WTC11 (cell line): ENCODE data around the gene PPM1N. TPM values are rescaled to one million over a fixed set of nuclear protein-coding genes. Genes with fewer than 3 reads are reported as not detected.

ENCODE experiments used
- ATAC-seq: fragments of 200-7000 bp; cut with Tn5 transposase; 2 replicates; pipeline ENCODE4 v1.10.0; 2021; ENCODE audit warnings: mild to moderate bottlenecking, moderate library complexity
- CTCF ChIA-PET: fragments of 300-600 bp; sonication (Branson Sonifier 250); formaldehyde crosslinking; loops from one replicate; lab custom pipeline; 2021; ENCODE audit warnings: antibody characterized with exemption; lab: Charles Lee
- POLR2A ChIA-PET: fragments of 350-600 bp; sonication (Branson Sonifier 250); formaldehyde crosslinking; loops from one replicate; lab custom pipeline; 2021; ENCODE audit warnings: antibody characterized with exemption; lab: Charles Lee
- DNase-seq: peaks from one replicate; pipeline ENCODE4 v3.0.0; 2021; ENCODE audit warnings: low spot score
- H3K27ac Mint-ChIP-seq: 2 replicates; pipeline ENCODE4 v1.8.0; 2021; ENCODE audit warnings: mixed read lengths
- H3K27me3 Mint-ChIP-seq: 2 replicates; pipeline ENCODE4 v1.8.0; 2021; ENCODE audit warnings: low read depth, mild to moderate bottlenecking, moderate library complexity, mixed read lengths
- H3K36me3 Mint-ChIP-seq: 2 replicates; pipeline ENCODE4 v1.8.0; 2021; ENCODE audit warnings: mixed read lengths
- H3K4me1 Mint-ChIP-seq: 2 replicates; pipeline ENCODE4 v1.8.0; 2022; ENCODE audit warnings: mixed read lengths
- H3K4me3 Mint-ChIP-seq: 2 replicates; pipeline ENCODE4 v1.8.0; 2021; ENCODE audit warnings: mild to moderate bottlenecking, moderate library complexity, mixed read lengths
- H3K9me3 Mint-ChIP-seq: 2 replicates; pipeline ENCODE4 v1.8.0; 2021; ENCODE audit warnings: mixed read lengths
- CREB1 ChIP-seq: sonication (generic); formaldehyde crosslinking; IDR thresholded peaks from 2 replicates; pipeline ENCODE4 v1.8.0; 2023; ENCODE audit warnings: mild to moderate bottlenecking, missing genetic modification reagents
- CREM ChIP-seq: sonication (generic); formaldehyde crosslinking; IDR thresholded peaks from 2 replicates; pipeline ENCODE4 v1.8.1; 2022; ENCODE audit warnings: mild to moderate bottlenecking, missing genetic modification reagents, moderate library complexity
- EMX1 ChIP-seq: fragments of 250-450 bp; sonication (Bioruptor Pico); IDR thresholded peaks from 2 replicates; pipeline ENCODE4 v1.8.0; 2021; ENCODE audit warnings: mild to moderate bottlenecking
- ETV6 ChIP-seq: sonication (generic); formaldehyde crosslinking; IDR thresholded peaks from 2 replicates; pipeline ENCODE4 v1.8.1; 2022; ENCODE audit warnings: mild to moderate bottlenecking, missing genetic modification reagents
- FOXJ3 ChIP-seq: sonication (generic); formaldehyde crosslinking; IDR thresholded peaks from 2 replicates; pipeline ENCODE4 v1.9.0; 2021; ENCODE audit warnings: missing genetic modification reagents, mild to moderate bottlenecking, borderline replicate concordance
- FOXP1 ChIP-seq: sonication (generic); formaldehyde crosslinking; IDR thresholded peaks from 2 replicates; pipeline ENCODE4 v1.8.0; 2022; ENCODE audit warnings: missing genetic modification reagents, mild to moderate bottlenecking, moderate library complexity, borderline replicate concordance
- GRHL2 ChIP-seq: fragments of 250-450 bp; sonication (Bioruptor Pico); IDR thresholded peaks from 2 replicates; pipeline ENCODE4 v1.8.0; 2022; ENCODE audit warnings: mild to moderate bottlenecking, moderate library complexity; ENCODE audit not compliant: insufficient replicate concordance, severe bottlenecking
- GTF2I ChIP-seq: fragments of 250-450 bp; sonication (Bioruptor Pico); conservative IDR thresholded peaks from 2 replicates; pipeline ENCODE4 v1.4.0; 2021; ENCODE audit warnings: mild to moderate bottlenecking
- OVOL2 ChIP-seq: fragments of 250-450 bp; sonication (Bioruptor Pico); IDR thresholded peaks from 2 replicates; pipeline ENCODE4 v1.9.0; 2021; ENCODE audit warnings: mild to moderate bottlenecking, borderline replicate concordance
- PRRX2 ChIP-seq: fragments of 250-450 bp; sonication (Bioruptor Pico); IDR thresholded peaks from 2 replicates; pipeline ENCODE4 v1.8.0; 2021; ENCODE audit warnings: mild to moderate bottlenecking
- TCF7 ChIP-seq: sonication (generic); formaldehyde crosslinking; IDR thresholded peaks from 2 replicates; pipeline ENCODE4 v1.8.0; 2022; ENCODE audit warnings: mild to moderate bottlenecking, low read depth, missing genetic modification reagents, moderate library complexity
- TEAD4 ChIP-seq: sonication (generic); formaldehyde crosslinking; IDR thresholded peaks from 2 replicates; pipeline ENCODE4 v1.8.0; 2022; ENCODE audit warnings: mild to moderate bottlenecking, missing genetic modification reagents
- ZMAT4 ChIP-seq: fragments of 250-450 bp; sonication (Bioruptor Pico); IDR thresholded peaks from 2 replicates; pipeline ENCODE4 v1.9.0; 2021; ENCODE audit warnings: mild to moderate bottlenecking
- ZNF138 ChIP-seq: sonication (generic); formaldehyde crosslinking; conservative IDR thresholded peaks from 2 replicates; pipeline ENCODE4 v1.8.1; 2022; ENCODE audit warnings: mild to moderate bottlenecking, moderate library complexity, missing genetic modification reagents
- ZNF263 ChIP-seq: sonication (generic); formaldehyde crosslinking; IDR thresholded peaks from 2 replicates; pipeline ENCODE4 v1.8.1; 2022; ENCODE audit warnings: low read depth, mild to moderate bottlenecking, moderate library complexity, missing genetic modification reagents
- ZNF317 ChIP-seq: sonication (generic); formaldehyde crosslinking; IDR thresholded peaks from 2 replicates; pipeline ENCODE4 v1.8.1; 2023; ENCODE audit warnings: low read depth, mild to moderate bottlenecking, moderate library complexity, missing genetic modification reagents, borderline replicate concordance
- ZNF416 ChIP-seq: fragments of 250-450 bp; sonication (Bioruptor Pico); IDR thresholded peaks from 2 replicates; pipeline ENCODE4 v1.9.0; 2021; ENCODE audit warnings: mild to moderate bottlenecking, inconsistent platforms
- ZNF425 ChIP-seq: fragments of 250-450 bp; sonication (Bioruptor Pico); conservative IDR thresholded peaks from 2 replicates; pipeline ENCODE4 v1.9.0; 2021; ENCODE audit warnings: mild to moderate bottlenecking
- ZNF512 ChIP-seq: sonication (generic); formaldehyde crosslinking; IDR thresholded peaks from 2 replicates; pipeline ENCODE4 v1.8.1; 2022; ENCODE audit warnings: missing genetic modification reagents, borderline replicate concordance
- ZSCAN18 ChIP-seq: fragments of 250-450 bp; sonication (Bioruptor Pico); IDR thresholded peaks from 2 replicates; pipeline ENCODE4 v2.1.2; 2022; ENCODE audit warnings: mild to moderate bottlenecking, moderate library complexity
- total RNA-seq: library from RNA; stranded (reverse); gene quantifications from 3 replicates; pipeline ENCODE4 v1.2.3, GENCODE V29; 2021
- TF ChIP-seq, protein P1 (sequence below): sonication (generic); formaldehyde crosslinking; IDR thresholded peaks from 2 replicates; pipeline ENCODE4 v1.8.1; 2022; ENCODE audit warnings: mild to moderate bottlenecking, moderate library complexity, missing genetic modification reagents
- TF ChIP-seq, protein P2 (sequence below): sonication (generic); formaldehyde crosslinking; IDR thresholded peaks from 2 replicates; pipeline ENCODE4 v1.8.0; 2022; ENCODE audit warnings: mild to moderate bottlenecking, missing genetic modification reagents

The PPM1N gene
- total RNA-seq, 1 experiment from 2014 or later: 10.3 TPM

DNA sequence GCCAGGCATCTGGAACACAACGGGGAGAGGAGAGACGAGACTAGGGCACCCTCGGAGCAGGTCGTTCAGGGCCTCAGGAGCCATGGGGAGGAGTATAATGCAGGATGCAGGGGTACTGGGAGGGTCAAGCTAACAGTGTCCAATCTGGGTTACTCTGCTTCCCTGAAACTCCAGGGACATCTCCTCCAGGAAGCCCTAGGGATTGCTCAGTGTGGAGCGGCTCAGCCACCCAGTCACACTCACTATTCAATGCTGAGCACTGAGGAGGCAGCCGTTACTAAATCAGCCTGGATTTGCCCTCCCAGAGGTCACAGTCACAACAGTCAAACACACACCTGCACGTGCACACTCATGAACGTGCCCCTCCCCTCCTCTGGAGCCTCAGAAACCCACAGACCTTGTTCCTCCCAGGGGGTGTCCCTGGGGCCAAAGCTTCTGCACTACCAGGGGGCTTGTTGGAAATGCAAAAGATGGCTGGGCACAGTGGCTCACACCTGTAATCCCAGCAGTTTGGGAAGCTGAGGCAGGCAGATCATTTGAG is 37.4 kb upstream of the PPM1N start (continued):
- TF ChIP-seq ZNF416 (CRISPR knock-in tag) (no peak), CREM (CRISPR knock-in tag) (no peak), ZNF425 (no peak), TCF7 (CRISPR knock-in tag) (no peak), OVOL2 (no peak)

- TF ChIP-seq ZNF425 (no peak), EMX1 (CRISPR knock-in tag) (no peak)
- POLR2A ChIA-PET: interaction anchor here (0.6 kb wide), 2 partner anchors 9 to 885 kb away, joined by 3 to 4 read pairs; no protein-coding TSS in a partner anchor
- Mint-ChIP-seq H3K36me3 (no peaks in the 10 kb centered on the region), H3K27me3 (peaks cover 42% of the 10 kb centered on the region), H3K9me3 (no peaks in the 10 kb centered on the region), H3K27ac (no peak overlapping the region), H3K4me3 (no peak overlapping the region), H3K4me1 (peaks cover 5% of the 10 kb centered on the region)
- DNase-seq (no peak), ATAC-seq (no peak)
- CTCF ChIA-PET: interaction anchor here (1.0 to 3.1 kb wide), 3 partner anchors 17 to 23 kb away, joined by 3 to 17 read pairs (median 6); no protein-coding TSS in a partner anchor
Measured at GRCh38 chr19:45462174-45462573, 36.1 kb upstream of the PPM1N start.

GRCh38 chr19:45463241-45463640 is 35.0 kb upstream of the PPM1N start:
- no peak for DNase-seq
- CTCF ChIA-PET: interaction anchor here (1.0 to 3.1 kb wide), 2 partner anchors 16 to 24 kb away, joined by 6 to 17 read pairs; no protein-coding TSS in a partner anchor
- TF ChIP-seq ZNF512 (no peak), ETV6 (CRISPR knock-in tag) (no peak), GRHL2 (CRISPR knock-in tag) (no peak), ZNF263 (CRISPR knock-in tag) (no peak), TEAD4 (CRISPR knock-in tag) (no peak), ZNF138 (no peak), ZMAT4 (CRISPR knock-in tag) (no peak), GTF2I (CRISPR knock-in tag) (no peak), PRRX2 (CRISPR knock-in tag) (no peak), CREB1 (no peak), ZNF425 (no peak), FOXJ3 (no peak), ZSCAN18 (CRISPR knock-in tag) (no peak), FOXP1 (CRISPR knock-in tag) (no peak), ZNF317 (CRISPR knock-in tag) (no peak)
- TF ChIP-seq, protein P1, sequence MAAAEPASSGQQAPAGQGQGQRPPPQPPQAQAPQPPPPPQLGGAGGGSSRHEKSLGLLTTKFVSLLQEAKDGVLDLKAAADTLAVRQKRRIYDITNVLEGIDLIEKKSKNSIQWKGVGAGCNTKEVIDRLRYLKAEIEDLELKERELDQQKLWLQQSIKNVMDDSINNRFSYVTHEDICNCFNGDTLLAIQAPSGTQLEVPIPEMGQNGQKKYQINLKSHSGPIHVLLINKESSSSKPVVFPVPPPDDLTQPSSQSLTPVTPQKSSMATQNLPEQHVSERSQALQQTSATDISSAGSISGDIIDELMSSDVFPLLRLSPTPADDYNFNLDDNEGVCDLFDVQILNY: no peak
- TF ChIP-seq, protein P2, sequence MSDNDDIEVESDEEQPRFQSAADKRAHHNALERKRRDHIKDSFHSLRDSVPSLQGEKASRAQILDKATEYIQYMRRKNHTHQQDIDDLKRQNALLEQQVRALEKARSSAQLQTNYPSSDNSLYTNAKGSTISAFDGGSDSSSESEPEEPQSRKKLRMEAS (CRISPR knock-in tag): no peak
- Mint-ChIP-seq H3K9me3 (no peaks in the 10 kb centered on the region), H3K27me3 (peaks cover 49% of the 10 kb centered on the region), H3K27ac (no peak overlapping the region), H3K4me3 (no peak overlapping the region), H3K4me1 (peaks cover 11% of the 10 kb centered on the region), H3K36me3 (no peaks in the 10 kb centered on the region)
- POLR2A ChIA-PET: no interaction called here
- no peak for ATAC-seq
